MM.1S (cell line): ENCODE data around the gene VPS54.

Experiments
- EZH2 ChIP-seq: fragments of 300-600 bp; sonication (generic); optimal IDR thresholded peaks from 2 replicates; pipeline ENCODE3; 2017; ENCODE audit warnings: low read depth, mild to moderate bottlenecking, antibody characterized with exemption, low read length, mixed read lengths
- EZH2phosphoT487 ChIP-seq: fragments of 300-600 bp; sonication (generic); IDR thresholded peaks from 2 replicates; pipeline ENCODE4 v1.6.1; 2018; ENCODE audit warnings: antibody characterized with exemption, low read length
- TF ChIP-seq, protein P1 (sequence below): fragments of 300-600 bp; sonication (generic); IDR thresholded peaks from 2 replicates; pipeline ENCODE4 v1.5.1; 2016; ENCODE audit warnings: antibody characterized with exemption, low read length, mixed read lengths

DNA sequence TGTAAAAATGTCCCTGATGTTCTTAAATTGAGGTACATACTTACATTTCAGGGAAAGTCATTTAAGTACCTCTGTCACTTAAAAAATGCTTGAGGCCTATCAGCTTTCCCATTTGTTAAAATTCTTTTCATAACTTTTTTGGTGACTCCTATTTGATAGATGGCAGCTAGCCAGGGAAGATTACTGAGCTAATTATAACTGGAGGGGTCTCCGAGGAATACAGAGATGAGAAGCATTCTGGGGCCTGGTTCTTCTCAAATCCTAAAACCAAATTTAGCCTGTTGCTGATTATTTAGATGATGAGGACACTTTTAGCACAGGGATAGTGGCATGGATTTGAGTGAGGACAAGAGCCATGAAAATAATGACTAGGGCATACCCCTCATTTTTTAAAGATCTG lies 172.7 kb downstream of the VPS54 start:
- TF ChIP-seq, protein P1, sequence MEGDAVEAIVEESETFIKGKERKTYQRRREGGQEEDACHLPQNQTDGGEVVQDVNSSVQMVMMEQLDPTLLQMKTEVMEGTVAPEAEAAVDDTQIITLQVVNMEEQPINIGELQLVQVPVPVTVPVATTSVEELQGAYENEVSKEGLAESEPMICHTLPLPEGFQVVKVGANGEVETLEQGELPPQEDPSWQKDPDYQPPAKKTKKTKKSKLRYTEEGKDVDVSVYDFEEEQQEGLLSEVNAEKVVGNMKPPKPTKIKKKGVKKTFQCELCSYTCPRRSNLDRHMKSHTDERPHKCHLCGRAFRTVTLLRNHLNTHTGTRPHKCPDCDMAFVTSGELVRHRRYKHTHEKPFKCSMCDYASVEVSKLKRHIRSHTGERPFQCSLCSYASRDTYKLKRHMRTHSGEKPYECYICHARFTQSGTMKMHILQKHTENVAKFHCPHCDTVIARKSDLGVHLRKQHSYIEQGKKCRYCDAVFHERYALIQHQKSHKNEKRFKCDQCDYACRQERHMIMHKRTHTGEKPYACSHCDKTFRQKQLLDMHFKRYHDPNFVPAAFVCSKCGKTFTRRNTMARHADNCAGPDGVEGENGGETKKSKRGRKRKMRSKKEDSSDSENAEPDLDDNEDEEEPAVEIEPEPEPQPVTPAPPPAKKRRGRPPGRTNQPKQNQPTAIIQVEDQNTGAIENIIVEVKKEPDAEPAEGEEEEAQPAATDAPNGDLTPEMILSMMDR: no peak
- TF ChIP-seq EZH2: no peak
- no peak for TF ChIP-seq EZH2phosphoT487
